OCI-LY7 (cell line): Measurements from ENCODE around the gene TMEM132E. TPM values are rescaled to one million over a fixed set of nuclear protein-coding genes. Genes with fewer than 3 reads are reported as not detected.

Source experiments
- BruUV-seq: library from RNA; stranded (reverse); fragments of 400-500 nt; replicated peaks from 2 replicates; lab custom pipeline; 2021; lab: Mats Ljungman, UMichigan
- CTCF ChIA-PET: fragments of 300-600 bp; sonication (Branson Sonifier 250); formaldehyde crosslinking; loops from one replicate; lab custom pipeline; 2022; ENCODE audit warnings: antibody characterized with exemption; ENCODE audit not compliant: unreplicated experiment; lab: Charles Lee
- POLR2A ChIA-PET: fragments of 300-600 bp; sonication (Branson Sonifier 250); formaldehyde crosslinking; loops from one replicate; lab custom pipeline; 2022; ENCODE audit warnings: antibody characterized with exemption; lab: Charles Lee
- DNase-seq: peaks from one replicate; pipeline ENCODE4 v3.0.0-alpha.2; 2015; ENCODE audit warnings: low spot score
- H2AFZ ChIP-seq: fragments of 200-600 bp; sonication (generic), shearing (Covaris generic); 2 replicates; pipeline ENCODE4 v1.6.1; 2014; ENCODE audit warnings: mild to moderate bottlenecking, antibody characterized with exemption, low read length, moderate library complexity
- H3K27ac ChIP-seq: fragments of 200-600 bp; sonication (generic); 2 replicates; pipeline ENCODE4 v1.5.1; 2014; ENCODE audit warnings: mixed run types, low read depth, mild to moderate bottlenecking, moderate library complexity, low read length, inconsistent platforms; ENCODE audit not compliant: poor library complexity, severe bottlenecking
- H3K36me3 ChIP-seq: fragments of 200-600 bp; sonication (generic); 2 replicates; pipeline ENCODE4 v1.6.1; 2014; ENCODE audit warnings: mild to moderate bottlenecking, antibody characterized with exemption, low read length, moderate library complexity, mixed read lengths; ENCODE audit not compliant: insufficient read depth
- H3K4me1 ChIP-seq: fragments of 200-600 bp; sonication (generic); 2 replicates; pipeline ENCODE4 v1.5.1; 2014; ENCODE audit warnings: mild to moderate bottlenecking, low read length; ENCODE audit not compliant: insufficient read depth, poor library complexity, severe bottlenecking
- H3K4me2 ChIP-seq: fragments of 200-600 bp; sonication (generic); 2 replicates; pipeline ENCODE4 v1.6.1; 2014; ENCODE audit warnings: mild to moderate bottlenecking, low read length
- H3K4me3 ChIP-seq: fragments of 200-600 bp; sonication (generic); 2 replicates; pipeline ENCODE4 v1.5.1; 2014; ENCODE audit warnings: mild to moderate bottlenecking, low read depth, low read length; ENCODE audit not compliant: poor library complexity, severe bottlenecking
- H3K79me2 ChIP-seq: fragments of 200-600 bp; sonication (generic); 2 replicates; pipeline ENCODE4 v1.6.1; 2016; ENCODE audit warnings: low read depth, mild to moderate bottlenecking, low read length, moderate library complexity, mixed read lengths; ENCODE audit not compliant: insufficient read depth
- H3K9me2 ChIP-seq: fragments of 200-600 bp; sonication (generic); 2 replicates; pipeline ENCODE4 v1.6.1; 2016; ENCODE audit warnings: mild to moderate bottlenecking, low read length, mixed read lengths; ENCODE audit not compliant: insufficient read depth
- H3K9me3 ChIP-seq: fragments of 200-600 bp; sonication (generic); 2 replicates; pipeline ENCODE4 v1.6.1; 2014; ENCODE audit warnings: mild to moderate bottlenecking, mixed run types, low read length, mixed read lengths
- H4K20me1 ChIP-seq: fragments of 200-600 bp; sonication (generic); 2 replicates; pipeline ENCODE4 v1.6.1; 2014; ENCODE audit warnings: mild to moderate bottlenecking, antibody characterized with exemption, low read length, moderate library complexity, mixed read lengths; ENCODE audit not compliant: insufficient read depth
- EZH2phosphoT487 ChIP-seq: fragments of 200-600 bp; sonication (generic); IDR thresholded peaks from 2 replicates; pipeline ENCODE4 v1.6.1; 2018; ENCODE audit warnings: low read depth, borderline replicate concordance, mild to moderate bottlenecking, mixed run types, antibody characterized with exemption, low read length, moderate library complexity, mixed read lengths
- intact Hi-C: fragments of 100-400 bp; cut with micrococcal nuclease; formaldehyde crosslinking; loops from one replicate; pipeline ENCODE4 v1.10.0; 2022; ENCODE audit not compliant: unreplicated experiment
- total RNA-seq, 2 experiments: library from RNA; depleted of rRNA in 1 of 2; stranded (reverse); fragments of >200 nt in 1 of 2; shearing (Covaris generic) in 1 of 2; gene quantifications; 2 replicates each; pipeline ENCODE4 v1.2.3, GENCODE V29; 2014 to 2022
- TF ChIP-seq, protein P1 (sequence below): fragments of 200-600 bp; sonication (generic); conservative IDR thresholded peaks from 2 replicates; pipeline ENCODE4 v1.5.1; 2014; ENCODE audit warnings: mild to moderate bottlenecking, antibody characterized with exemption, low read length, moderate library complexity, mixed read lengths

TMEM132E gene
- total RNA-seq, 2 experiments from 2014 or later: not detected

DNA sequence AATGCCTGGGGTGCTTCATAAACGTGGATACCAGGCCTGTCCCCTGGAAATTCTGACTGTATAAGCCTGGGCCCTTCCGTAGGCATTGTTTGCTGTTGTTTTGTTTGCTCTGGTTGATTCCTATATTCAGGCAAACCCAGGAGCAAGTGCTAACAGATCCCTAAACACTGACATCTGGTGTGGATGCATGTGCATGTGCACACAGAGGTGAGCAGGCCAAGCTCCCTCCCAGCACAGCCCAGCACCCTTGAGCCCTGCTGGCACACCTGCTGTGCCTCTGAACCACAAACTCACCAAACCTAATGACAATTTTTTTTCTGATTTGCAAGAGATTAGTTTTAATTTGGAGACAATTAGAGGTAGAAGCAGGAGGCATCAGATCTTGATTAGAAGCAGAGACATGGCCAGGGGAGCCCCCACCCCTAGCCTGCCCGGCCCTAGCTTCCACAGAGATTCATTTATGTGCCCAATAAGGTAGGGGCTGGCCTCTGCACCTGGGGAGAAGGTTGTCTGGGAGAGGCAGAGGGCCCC is 40.4 kb downstream of the TMEM132E start:
- H3K9me3 ChIP-seq: no peaks in the 10 kb centered on the region
- H3K27ac ChIP-seq: no peak overlapping the region
- no peaks in the 10 kb centered on the region for H4K20me1 ChIP-seq
- no peak for TF ChIP-seq EZH2phosphoT487
- TF ChIP-seq, protein P1, sequence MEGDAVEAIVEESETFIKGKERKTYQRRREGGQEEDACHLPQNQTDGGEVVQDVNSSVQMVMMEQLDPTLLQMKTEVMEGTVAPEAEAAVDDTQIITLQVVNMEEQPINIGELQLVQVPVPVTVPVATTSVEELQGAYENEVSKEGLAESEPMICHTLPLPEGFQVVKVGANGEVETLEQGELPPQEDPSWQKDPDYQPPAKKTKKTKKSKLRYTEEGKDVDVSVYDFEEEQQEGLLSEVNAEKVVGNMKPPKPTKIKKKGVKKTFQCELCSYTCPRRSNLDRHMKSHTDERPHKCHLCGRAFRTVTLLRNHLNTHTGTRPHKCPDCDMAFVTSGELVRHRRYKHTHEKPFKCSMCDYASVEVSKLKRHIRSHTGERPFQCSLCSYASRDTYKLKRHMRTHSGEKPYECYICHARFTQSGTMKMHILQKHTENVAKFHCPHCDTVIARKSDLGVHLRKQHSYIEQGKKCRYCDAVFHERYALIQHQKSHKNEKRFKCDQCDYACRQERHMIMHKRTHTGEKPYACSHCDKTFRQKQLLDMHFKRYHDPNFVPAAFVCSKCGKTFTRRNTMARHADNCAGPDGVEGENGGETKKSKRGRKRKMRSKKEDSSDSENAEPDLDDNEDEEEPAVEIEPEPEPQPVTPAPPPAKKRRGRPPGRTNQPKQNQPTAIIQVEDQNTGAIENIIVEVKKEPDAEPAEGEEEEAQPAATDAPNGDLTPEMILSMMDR: no peak
- H3K4me2 ChIP-seq: no peak overlapping the region
- H2AFZ ChIP-seq: no peak overlapping the region
- no peak overlapping the region for H3K4me3 ChIP-seq
- no peaks in the 10 kb centered on the region for H3K79me2 ChIP-seq
- CTCF ChIA-PET: no interaction called here
- intact Hi-C loops: no loop called here
- no peak for DNase-seq
- H3K9me2 ChIP-seq: no peaks in the 10 kb centered on the region
- H3K4me1 ChIP-seq: no peaks in the 10 kb centered on the region
- POLR2A ChIA-PET: no interaction called here
- H3K36me3 ChIP-seq: no peaks in the 10 kb centered on the region
- no TSS peak for BruUV-seq

DNA sequence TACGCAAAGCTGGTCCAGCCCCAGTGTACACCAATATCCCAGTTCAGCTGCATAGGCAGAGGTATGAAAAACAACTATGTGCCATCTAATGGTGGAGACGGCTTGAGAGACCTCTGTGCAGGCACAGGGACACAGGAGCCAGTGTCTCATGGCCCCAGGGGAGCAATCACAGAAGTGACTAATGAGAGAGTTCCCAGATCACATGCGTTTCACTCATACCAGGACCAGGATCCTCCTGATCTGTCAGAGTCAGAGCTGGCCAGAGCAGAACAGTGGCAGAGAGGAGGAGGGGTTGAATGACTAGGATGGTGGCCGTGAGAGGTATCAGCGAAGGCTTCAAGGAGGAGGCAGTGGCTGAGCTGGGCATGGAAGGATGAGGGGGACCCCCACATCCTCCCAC is 41.1 kb downstream of the TMEM132E start:
- no peak overlapping the region for H3K27ac ChIP-seq
- CTCF ChIA-PET: no interaction called here
- no peaks in the 10 kb centered on the region for H3K9me3 ChIP-seq
- DNase-seq: no peak
- no peaks in the 10 kb centered on the region for H3K4me1 ChIP-seq
- no peak overlapping the region for H3K4me3 ChIP-seq
- TF ChIP-seq EZH2phosphoT487: no peak
- TF ChIP-seq, protein P1: no peak
- BruUV-seq: no TSS peak
- H4K20me1 ChIP-seq: no peaks in the 10 kb centered on the region
- no peak overlapping the region for H2AFZ ChIP-seq
- no peaks in the 10 kb centered on the region for H3K79me2 ChIP-seq
- POLR2A ChIA-PET: no interaction called here
- H3K36me3 ChIP-seq: no peaks in the 10 kb centered on the region
- intact Hi-C loops: no loop called here
- H3K4me2 ChIP-seq: no peak overlapping the region
- no peaks in the 10 kb centered on the region for H3K9me2 ChIP-seq

DNA sequence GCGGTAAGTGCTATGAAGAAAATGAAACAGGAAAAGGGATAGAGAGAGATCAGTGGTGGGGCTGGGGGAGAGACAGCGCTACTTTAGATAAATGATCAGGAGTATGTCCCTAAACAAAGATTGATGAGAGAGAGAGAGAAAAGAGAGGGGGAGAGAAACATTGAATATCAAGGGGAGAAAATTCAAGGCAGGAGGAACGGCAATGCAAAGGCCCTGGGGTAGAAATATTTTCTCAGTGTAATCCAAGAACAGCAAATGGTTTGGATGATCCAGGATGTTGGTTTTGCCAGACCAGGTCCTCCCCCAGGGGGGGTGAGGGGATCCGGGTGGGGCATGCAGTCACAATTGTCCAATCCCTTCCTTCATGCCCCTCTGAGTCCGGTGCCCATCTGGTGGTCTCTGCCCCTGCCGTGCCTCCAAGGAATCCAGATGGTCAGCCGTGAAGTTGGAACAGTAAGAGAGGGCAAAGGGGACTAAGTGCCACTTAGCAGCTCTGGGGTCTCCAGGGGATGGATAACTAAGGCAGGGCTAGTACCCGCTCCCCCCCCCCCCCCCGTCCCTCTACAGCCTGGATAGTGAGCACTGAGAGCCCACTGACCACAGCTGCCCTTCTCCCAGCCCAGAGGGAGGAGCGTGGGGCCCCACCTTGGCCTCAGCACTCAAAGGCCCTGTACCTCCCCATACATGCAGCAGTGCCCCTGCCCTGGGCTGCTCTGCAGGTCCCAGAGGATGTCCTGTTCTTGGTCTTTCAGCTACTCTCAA is 43.7 kb downstream of the TMEM132E start:
- no peaks in the 10 kb centered on the region for H3K9me3 ChIP-seq
- no peaks in the 10 kb centered on the region for H3K4me1 ChIP-seq
- no peaks in the 10 kb centered on the region for H4K20me1 ChIP-seq
- TF ChIP-seq, protein P1: no peak
- no peak for TF ChIP-seq EZH2phosphoT487
- no TSS peak for BruUV-seq
- ChIA-PET CTCF (no interaction called here), POLR2A (no interaction called here)
- intact Hi-C loops: no loop called here
- no peaks in the 10 kb centered on the region for H3K9me2 ChIP-seq
- no peaks in the 10 kb centered on the region for H3K79me2 ChIP-seq
- DNase-seq: no peak
- no peaks in the 10 kb centered on the region for H3K36me3 ChIP-seq
- no peak overlapping the region for H3K27ac ChIP-seq
- H2AFZ ChIP-seq: no peak overlapping the region
- H3K4me3 ChIP-seq: no peak overlapping the region
- no peak overlapping the region for H3K4me2 ChIP-seq
